Endodermal cell (in vitro differentiated cells): ENCODE data around the gene METTL21A. TPM values are rescaled to one million over a fixed set of nuclear protein-coding genes. Genes with fewer than 3 reads are reported as not detected.

ENCODE experiments used
- DNase-seq: peaks from one replicate; pipeline ENCODE4 v3.0.0-alpha.2; 2017
- H3K27ac ChIP-seq: 2 replicates; pipeline ENCODE4 v1.5.1; 2013; ENCODE audit warnings: mild to moderate bottlenecking, low read depth, low read length, moderate library complexity
- H3K27me3 ChIP-seq: 2 replicates; pipeline ENCODE4 v1.6.1; 2013; ENCODE audit warnings: mild to moderate bottlenecking, low read length, moderate library complexity; ENCODE audit not compliant: insufficient read depth, control insufficient read depth, poor library complexity, severe bottlenecking
- H3K36me3 ChIP-seq: 2 replicates; pipeline ENCODE4 v1.7.0; 2013; ENCODE audit warnings: mild to moderate bottlenecking, low read length, moderate library complexity; ENCODE audit not compliant: control insufficient read depth, insufficient read depth
- H3K4me1 ChIP-seq: one replicate; pipeline ENCODE4 v1.7.0; 2013; ENCODE audit warnings: low read length; ENCODE audit not compliant: control insufficient read depth, insufficient read depth
- H3K4me3 ChIP-seq: 2 replicates; pipeline ENCODE4 v1.5.1; 2013; ENCODE audit warnings: mild to moderate bottlenecking, low read length, moderate library complexity
- H3K9ac ChIP-seq: 2 replicates; pipeline ENCODE4 v1.6.1; 2013; ENCODE audit warnings: mild to moderate bottlenecking, low read length, moderate library complexity; ENCODE audit not compliant: poor library complexity, severe bottlenecking; ENCODE audit errors: extremely low read depth
- H3K9me3 ChIP-seq: 2 replicates; pipeline ENCODE4 v1.6.1; 2013; ENCODE audit warnings: mild to moderate bottlenecking, low read length, moderate library complexity; ENCODE audit not compliant: control insufficient read depth
- H3K27ac Mint-ChIP-seq: 2 replicates; pipeline ENCODE4 v1.8.0; 2020; ENCODE audit warnings: mixed read lengths
- H3K27me3 Mint-ChIP-seq: 2 replicates; pipeline ENCODE4 v1.8.0; 2021; ENCODE audit warnings: mild to moderate bottlenecking, mixed read lengths; ENCODE audit not compliant: insufficient read depth
- H3K36me3 Mint-ChIP-seq: 2 replicates; pipeline ENCODE4 v1.8.0; 2020; ENCODE audit warnings: low read depth, mixed read lengths
- H3K4me1 Mint-ChIP-seq: 2 replicates; pipeline ENCODE4 v1.8.0; 2020; ENCODE audit warnings: mixed read lengths
- H3K4me3 Mint-ChIP-seq: 2 replicates; pipeline ENCODE4 v1.8.0; 2020; ENCODE audit warnings: mild to moderate bottlenecking, moderate library complexity, mixed read lengths
- H3K9me3 Mint-ChIP-seq: 2 replicates; pipeline ENCODE4 v1.8.0; 2020; ENCODE audit warnings: mild to moderate bottlenecking, mixed read lengths
- CTCF ChIP-seq: fragments of 200-600 bp; sonication (generic); conservative IDR thresholded peaks from 2 replicates; pipeline ENCODE4 v1.5.0; 2021; ENCODE audit warnings: antibody characterized with exemption, mild to moderate bottlenecking
- WGBS, 2 experiments: methylation state at CpG; one replicate each; pipeline versions ENCODE4 v1.1.5 to v1.1.7; 2013; ENCODE audit warnings: missing lambda C conversion rate in 2 of 2, mixed read lengths in 1 of 2; ENCODE audit not compliant: insufficient coverage in 1 of 2, insufficient read length in 1 of 2; 5-methylcytosine and 5-hydroxymethylcytosine counted together
- total RNA-seq, 2 donors: library from RNA; stranded (reverse); fragmentation: NEBNext Ultra II Directional in 1 of 2; extraction: Animal tissue kit (Norgen Biotek cat#: 25700) in 1 of 2; gene quantifications; 2 replicates in 1 of 2; 3 replicates in 1 of 2; pipeline ENCODE4 v1.2.1, GENCODE V29; 2021

METTL21A gene
- total RNA-seq, 2 donors from 2014 or later: 43.4 to 61.2 TPM

DNA sequence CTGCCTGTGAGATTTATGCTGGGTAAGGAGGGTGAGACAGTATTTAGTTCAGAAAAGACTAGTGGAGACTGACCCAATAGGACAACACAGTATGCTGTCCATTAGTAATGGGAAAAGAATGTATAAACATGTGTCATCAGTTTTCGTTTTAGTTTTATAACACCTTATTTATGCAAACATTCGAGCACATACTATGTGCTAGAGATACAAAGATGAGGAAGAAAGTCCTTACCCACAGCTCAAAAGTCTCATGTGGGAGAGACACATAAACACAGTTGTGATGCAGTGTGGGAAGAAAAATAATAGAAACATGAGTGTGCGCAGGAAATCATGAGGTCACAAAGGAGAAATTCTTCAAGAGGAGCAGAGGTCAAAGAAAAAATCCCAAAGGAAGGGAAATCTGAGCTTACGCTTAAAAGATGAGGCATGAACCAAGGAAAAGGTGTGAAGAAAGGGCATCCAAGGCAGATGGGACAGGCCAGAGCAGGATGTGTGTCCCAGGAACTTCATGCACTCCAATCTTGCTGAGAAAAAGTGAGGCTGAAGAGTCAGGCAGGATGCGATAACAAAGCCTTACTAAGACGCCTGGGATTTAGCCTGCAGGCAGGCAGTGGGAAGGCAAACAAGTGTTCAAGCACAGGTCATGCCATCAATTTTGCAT, 8.1 kb downstream of the METTL21A start:
- Histone ChIP-seq H3K36me3 (peaks cover 59% of the 10 kb centered on the region), H3K4me1 (no peaks in the 10 kb centered on the region), H3K27ac (no peak overlapping the region), H3K9ac (no peak overlapping the region), H3K4me3 (no peak overlapping the region), H3K27me3 (no peaks in the 10 kb centered on the region), H3K9me3 (no peaks in the 10 kb centered on the region)
- no peaks in the 10 kb centered on the region for H3K27me3 Mint-ChIP-seq
- H3K36me3 Mint-ChIP-seq: peaks cover 76% of the 10 kb centered on the region
- no peaks in the 10 kb centered on the region for H3K4me1 Mint-ChIP-seq
- H3K9me3 Mint-ChIP-seq: no peaks in the 10 kb centered on the region
- DNase-seq: no peak
- no peak for TF ChIP-seq CTCF
- H3K4me3 Mint-ChIP-seq: no peak overlapping the region
- H3K27ac Mint-ChIP-seq: peak overlapping the region; percentile 36
- WGBS, 2 experiments: 90% methylated on average over 5 to 6 of the region's 6 CpGs

DNA sequence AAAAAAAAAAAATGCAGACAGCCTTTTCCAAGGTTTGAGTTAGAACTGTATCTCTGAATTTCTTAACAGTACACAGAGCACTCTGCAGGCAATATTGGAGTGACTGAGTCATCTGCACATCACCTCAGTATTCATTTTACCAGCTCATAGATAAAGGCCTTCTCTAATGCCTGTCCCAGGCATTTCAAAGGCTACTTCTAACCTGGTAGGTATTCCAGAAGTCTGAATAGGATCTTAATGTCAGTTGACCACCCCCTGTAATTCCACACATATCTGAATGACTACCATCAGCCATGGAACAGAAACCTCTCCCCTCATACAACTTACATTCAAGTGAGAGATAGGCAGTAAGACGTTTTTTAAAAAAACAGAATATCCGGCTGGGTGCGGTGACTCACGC, 9.0 kb downstream of the METTL21A start:
- H3K27ac Mint-ChIP-seq: no peak overlapping the region
- Histone ChIP-seq H3K27me3 (no peaks in the 10 kb centered on the region), H3K36me3 (peaks cover 52% of the 10 kb centered on the region), H3K9me3 (no peaks in the 10 kb centered on the region), H3K9ac (no peak overlapping the region), H3K4me3 (no peak overlapping the region), H3K4me1 (no peaks in the 10 kb centered on the region), H3K27ac (no peak overlapping the region)
- WGBS, 2 experiments: 85% methylated on average over 4 of the region's 4 CpGs; no CpG with 5 or more reads in 1 of the 2 experiments
- no peak overlapping the region for H3K4me3 Mint-ChIP-seq
- DNase-seq: no peak
- peaks cover 68% of the 10 kb centered on the region for H3K36me3 Mint-ChIP-seq
- no peaks in the 10 kb centered on the region for H3K4me1 Mint-ChIP-seq
- H3K9me3 Mint-ChIP-seq: no peaks in the 10 kb centered on the region
- no peak for TF ChIP-seq CTCF
- no peaks in the 10 kb centered on the region for H3K27me3 Mint-ChIP-seq

DNA sequence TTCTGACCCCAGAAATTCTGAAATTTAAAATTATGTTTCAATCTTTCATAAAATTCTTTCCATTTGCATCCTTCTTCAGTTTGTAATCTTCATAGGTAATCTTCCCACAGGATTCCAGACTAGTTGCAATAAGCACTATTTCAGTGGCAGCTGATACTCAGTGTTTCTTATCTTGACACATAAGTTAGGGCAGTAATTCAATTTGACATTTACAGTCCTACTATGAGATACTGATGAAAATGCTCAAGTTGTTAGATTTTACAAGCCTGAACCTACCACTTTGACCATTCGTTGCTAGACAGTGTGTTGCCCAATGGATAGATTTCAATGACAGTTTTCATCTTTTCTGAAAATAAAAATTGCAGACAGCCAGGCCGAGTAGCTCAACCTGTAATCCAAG, 10.4 kb downstream of the METTL21A start:
- TF ChIP-seq CTCF: no peak
- H3K4me1 Mint-ChIP-seq: no peaks in the 10 kb centered on the region
- no peak overlapping the region for H3K27ac ChIP-seq
- H3K36me3 ChIP-seq: peaks cover 43% of the 10 kb centered on the region
- H3K9me3 Mint-ChIP-seq: no peaks in the 10 kb centered on the region
- no peak overlapping the region for H3K9ac ChIP-seq
- H3K27me3 ChIP-seq: no peaks in the 10 kb centered on the region
- H3K27me3 Mint-ChIP-seq: no peaks in the 10 kb centered on the region
- peaks cover 57% of the 10 kb centered on the region for H3K36me3 Mint-ChIP-seq
- no peak for DNase-seq
- no peak overlapping the region for H3K4me3 ChIP-seq
- no peaks in the 10 kb centered on the region for H3K9me3 ChIP-seq
- 91 to 94% methylated on average over 2 of the region's 2 CpGs for WGBS, 2 experiments
- no peak overlapping the region for H3K27ac Mint-ChIP-seq
- H3K4me1 ChIP-seq: no peaks in the 10 kb centered on the region
- H3K4me3 Mint-ChIP-seq: no peak overlapping the region
